Measurements from ENCODE around the gene SERINC3. TPM values are rescaled to one million over a fixed set of nuclear protein-coding genes. Genes with fewer than 3 reads are reported as not detected.

SERINC3 gene
- total and polyA plus RNA-seq, 10 of the 15 experiments (the other 5 are each of a cell fraction or from before 2014, with no cell fraction given), result 24.5 to 96.8 (median 38.8) TPM

GRCh38 chr20:44489223-44489622 lies 32.6 kb downstream of the SERINC3 start:
- H3K4me2 ChIP-seq (ENCODE audit: control insufficient read depth, insufficient read depth), result no peak overlapping the region
- H3K4me1 ChIP-seq (ENCODE audit: control insufficient read depth, insufficient read depth, low read length), result peaks cover 24% of the 10 kb centered on the region
- peak overlapping the region; percentile 94 for H3K27ac ChIP-seq (ENCODE audit: control insufficient read depth, insufficient read depth)
- no peak overlapping the region for H3K4me3 ChIP-seq
- no peak overlapping the region for H3K9ac ChIP-seq (ENCODE audit: control insufficient read depth, insufficient read depth, low read length)
- ChIA-PET CTCF (no interaction called here), SMC1A (ENCODE audit: uncharacterized antibody, unreplicated experiment) (interaction anchor here (0.5 kb wide), 1 partner anchor 54 kb away, joined by 3 read pairs; no protein-coding TSS in a partner anchor), POLR2A (interaction anchor here (1.0 kb wide), 1 partner anchor 162 kb away, joined by 3 read pairs; no protein-coding TSS in a partner anchor), RAD21 (ENCODE audit: unreplicated experiment) (interaction anchor here (1.1 kb wide), 1 partner anchor 14 kb away, joined by 3 read pairs; the partner anchor contains the start of gene TTPAL)
- no peaks in the 10 kb centered on the region for H3K79me2 ChIP-seq (ENCODE audit: control insufficient read depth, insufficient read depth, low read length)
- H3K27me3 ChIP-seq (replicated peaks in 1 of 2; ENCODE audit: control insufficient read depth in 2 of 2, insufficient read depth in 2 of 2, low read length in 1 of 2), result no peaks in the 10 kb centered on the region
- 90% methylated on average over 9 of the region's 9 CpGs for WGBS (ENCODE audit: insufficient coverage, insufficient replicate concordance, low lambda C conversion rate, missing lambda C conversion rate)
- intact Hi-C loops (cut with micrococcal nuclease; ENCODE audit: unreplicated experiment), result no loop called here
- peaks cover 5 to 26% of the 10 kb centered on the region in 2 experiments; a peak in 3 of 4 replicates for H3K36me3 ChIP-seq (ENCODE audit: control insufficient read depth in 2 of 2, insufficient read depth in 2 of 2, low read length in 1 of 2)
- H3K9me3 ChIP-seq (replicated peaks; ENCODE audit: control insufficient read depth, insufficient read depth, low read length), result no peaks in the 10 kb centered on the region
- no peak overlapping the region for H2AFZ ChIP-seq (ENCODE audit: control insufficient read depth, low read depth, low read length)
- ATAC-seq (no peak), FAIRE-seq (no peak), DNase-seq (ENCODE audit: low read depth, low spot score) (no peak)
- TF ChIP-seq, protein P1, sequence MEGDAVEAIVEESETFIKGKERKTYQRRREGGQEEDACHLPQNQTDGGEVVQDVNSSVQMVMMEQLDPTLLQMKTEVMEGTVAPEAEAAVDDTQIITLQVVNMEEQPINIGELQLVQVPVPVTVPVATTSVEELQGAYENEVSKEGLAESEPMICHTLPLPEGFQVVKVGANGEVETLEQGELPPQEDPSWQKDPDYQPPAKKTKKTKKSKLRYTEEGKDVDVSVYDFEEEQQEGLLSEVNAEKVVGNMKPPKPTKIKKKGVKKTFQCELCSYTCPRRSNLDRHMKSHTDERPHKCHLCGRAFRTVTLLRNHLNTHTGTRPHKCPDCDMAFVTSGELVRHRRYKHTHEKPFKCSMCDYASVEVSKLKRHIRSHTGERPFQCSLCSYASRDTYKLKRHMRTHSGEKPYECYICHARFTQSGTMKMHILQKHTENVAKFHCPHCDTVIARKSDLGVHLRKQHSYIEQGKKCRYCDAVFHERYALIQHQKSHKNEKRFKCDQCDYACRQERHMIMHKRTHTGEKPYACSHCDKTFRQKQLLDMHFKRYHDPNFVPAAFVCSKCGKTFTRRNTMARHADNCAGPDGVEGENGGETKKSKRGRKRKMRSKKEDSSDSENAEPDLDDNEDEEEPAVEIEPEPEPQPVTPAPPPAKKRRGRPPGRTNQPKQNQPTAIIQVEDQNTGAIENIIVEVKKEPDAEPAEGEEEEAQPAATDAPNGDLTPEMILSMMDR (IDR thresholded peaks at IDR 0.05 in 2 of 3, conservative IDR thresholded peaks at IDR 0.05 in 1 of 3; ENCODE audit: control insufficient read depth in 2 of 3, extremely low read depth in 1 of 3, insufficient read depth in 1 of 3, low read depth in 3 of 3, low read length in 3 of 3), result no peak
- no peak for TF ChIP-seq ZNF384 (IDR thresholded peaks at IDR 0.05; ENCODE audit: borderline replicate concordance, low read depth, low read length)
- TF ChIP-seq MEF2A (IDR thresholded peaks at IDR 0.05; ENCODE audit: insufficient read depth, low read depth, low read length), result no peak
- no peak for TF ChIP-seq ZNF207 (IDR thresholded peaks at IDR 0.05; ENCODE audit: borderline replicate concordance)
- TF ChIP-seq HDGF (IDR thresholded peaks at IDR 0.05), result no peak
- TF ChIP-seq CBX3 (IDR thresholded peaks at IDR 0.05; ENCODE audit: borderline replicate concordance, low read depth), result no peak
- no peak for TF ChIP-seq CREM (IDR thresholded peaks at IDR 0.05; ENCODE audit: low read depth)
- no peak for TF ChIP-seq CREB1 (IDR thresholded peaks at IDR 0.05; ENCODE audit: low read depth)
- TF ChIP-seq PML (IDR thresholded peaks at IDR 0.05; ENCODE audit: low read length), result no peak
- TF ChIP-seq ZNF274 (IDR thresholded peaks at IDR 0.05; ENCODE audit: insufficient read depth, insufficient read length), result no peak
- TF ChIP-seq NFYB (IDR thresholded peaks at IDR 0.05; ENCODE audit: insufficient read depth, low read depth, low read length), result no peak
- no peak for TF ChIP-seq JUNB (IDR thresholded peaks at IDR 0.05)
- TF ChIP-seq EGR1 (IDR thresholded peaks at IDR 0.05; ENCODE audit: borderline replicate concordance in 1 of 2, low read depth in 2 of 2, low read length in 2 of 2), result no peak
- TF ChIP-seq, protein P2, sequence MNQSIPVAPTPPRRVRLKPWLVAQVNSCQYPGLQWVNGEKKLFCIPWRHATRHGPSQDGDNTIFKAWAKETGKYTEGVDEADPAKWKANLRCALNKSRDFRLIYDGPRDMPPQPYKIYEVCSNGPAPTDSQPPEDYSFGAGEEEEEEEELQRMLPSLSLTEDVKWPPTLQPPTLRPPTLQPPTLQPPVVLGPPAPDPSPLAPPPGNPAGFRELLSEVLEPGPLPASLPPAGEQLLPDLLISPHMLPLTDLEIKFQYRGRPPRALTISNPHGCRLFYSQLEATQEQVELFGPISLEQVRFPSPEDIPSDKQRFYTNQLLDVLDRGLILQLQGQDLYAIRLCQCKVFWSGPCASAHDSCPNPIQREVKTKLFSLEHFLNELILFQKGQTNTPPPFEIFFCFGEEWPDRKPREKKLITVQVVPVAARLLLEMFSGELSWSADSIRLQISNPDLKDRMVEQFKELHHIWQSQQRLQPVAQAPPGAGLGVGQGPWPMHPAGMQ (IDR thresholded peaks at IDR 0.05; ENCODE audit: borderline replicate concordance), result no peak
- no peak for TF ChIP-seq SREBF2 (IDR thresholded peaks at IDR 0.05; ENCODE audit: low read length)
- TF ChIP-seq, protein P3, sequence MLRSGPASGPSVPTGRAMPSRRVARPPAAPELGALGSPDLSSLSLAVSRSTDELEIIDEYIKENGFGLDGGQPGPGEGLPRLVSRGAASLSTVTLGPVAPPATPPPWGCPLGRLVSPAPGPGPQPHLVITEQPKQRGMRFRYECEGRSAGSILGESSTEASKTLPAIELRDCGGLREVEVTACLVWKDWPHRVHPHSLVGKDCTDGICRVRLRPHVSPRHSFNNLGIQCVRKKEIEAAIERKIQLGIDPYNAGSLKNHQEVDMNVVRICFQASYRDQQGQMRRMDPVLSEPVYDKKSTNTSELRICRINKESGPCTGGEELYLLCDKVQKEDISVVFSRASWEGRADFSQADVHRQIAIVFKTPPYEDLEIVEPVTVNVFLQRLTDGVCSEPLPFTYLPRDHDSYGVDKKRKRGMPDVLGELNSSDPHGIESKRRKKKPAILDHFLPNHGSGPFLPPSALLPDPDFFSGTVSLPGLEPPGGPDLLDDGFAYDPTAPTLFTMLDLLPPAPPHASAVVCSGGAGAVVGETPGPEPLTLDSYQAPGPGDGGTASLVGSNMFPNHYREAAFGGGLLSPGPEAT (IDR thresholded peaks at IDR 0.05; ENCODE audit: low read depth), result no peak
- TF ChIP-seq TARDBP (IDR thresholded peaks at IDR 0.05; ENCODE audit: borderline replicate concordance), result no peak
- no peak for TF ChIP-seq NR2F1 (conservative IDR thresholded peaks at IDR 0.05)
- TF ChIP-seq CEBPB (IDR thresholded peaks at IDR 0.05; ENCODE audit: borderline replicate concordance in 1 of 2, low read depth in 2 of 2, low read length in 2 of 2), result no peak
- BruUV-seq (replicated peaks), result no TSS peak
- in situ Hi-C loops (cut with MboI), result no loop called here
- no peaks in the 10 kb centered on the region for H4K20me1 ChIP-seq (ENCODE audit: control insufficient read depth, insufficient read depth)
